Upper lobe of left lung (tissue), 6 donors: ENCODE measurements around the gene ASB15. TPM values are rescaled to one million over a fixed set of nuclear protein-coding genes. Genes with fewer than 3 reads are reported as not detected.

Experiments
- ATAC-seq, 2 donors: fragments of 200-7000 bp; cut with Tn5 transposase; one replicate each; pipeline ENCODE4 v1.9.1; 2022; ENCODE audit warnings: mild to moderate bottlenecking in 2 of 2, moderate library complexity in 2 of 2; ENCODE audit not compliant: low FRiP score in 2 of 2
- DNase-seq, 2 donors: peaks; one replicate each; pipeline ENCODE4 v3.0.0-alpha.2; 2019 to 2020
- H3K27ac ChIP-seq, 4 donors: fragments of 200-600 bp; sonication (generic); one replicate each; pipeline ENCODE4 v1.5.1; 2016 to 2019
- H3K27me3 ChIP-seq, 4 donors: fragments of 200-600 bp; sonication (generic); one replicate each; pipeline ENCODE4 v1.5.1; 2017 to 2019
- H3K36me3 ChIP-seq, 4 donors: fragments of 200-600 bp; sonication (generic); one replicate each; pipeline ENCODE4 v1.5.1; 2016 to 2019
- H3K4me1 ChIP-seq, 4 donors: fragments of 200-600 bp; sonication (generic); one replicate each; pipeline ENCODE4 v1.5.1; 2018 to 2019
- H3K4me3 ChIP-seq, 4 donors: fragments of 200-600 bp; sonication (generic); one replicate each; pipeline ENCODE4 v1.5.1; 2017 to 2019; ENCODE audit warnings: mild to moderate bottlenecking in 2 of 4, moderate library complexity in 1 of 4
- H3K9me3 ChIP-seq, 4 donors: fragments of 200-600 bp; sonication (generic); one replicate each; pipeline ENCODE4 v1.5.1; 2018 to 2019
- CTCF ChIP-seq, 6 experiments: fragments of 450-650 bp in 4 of 6; fragments of 200-600 bp in 2 of 6; sonication (generic) in 2 of 6; IDR thresholded peaks; one replicate each; pipeline ENCODE4 v1.5.1; 2016 to 2019; ENCODE audit warnings: antibody characterized with exemption in 6 of 6
- EP300 ChIP-seq, 4 donors: sonication (generic); formaldehyde crosslinking; IDR thresholded peaks; one replicate each; pipeline ENCODE4 v1.5.1; 2017; ENCODE audit warnings: antibody characterized with exemption in 4 of 4, control low read depth in 2 of 4
- POLR2A ChIP-seq, 4 donors: fragments of 450-650 bp; IDR thresholded peaks; one replicate each; pipeline ENCODE4 v1.5.1; 2016 to 2017; ENCODE audit warnings: antibody characterized with exemption in 4 of 4, mild to moderate bottlenecking in 2 of 4
- POLR2AphosphoS5 ChIP-seq, 2 donors: sonication (generic); formaldehyde crosslinking; IDR thresholded peaks; one replicate each; pipeline ENCODE4 v1.5.1; 2017; ENCODE audit warnings: antibody characterized with exemption in 2 of 2
- WGBS, 2 donors: methylation state at CpG; one replicate each; pipeline ENCODE4 v1.1.5; 2017 to 2018; 5-methylcytosine and 5-hydroxymethylcytosine counted together
- total RNA-seq, 6 donors: library from RNA; depleted of rRNA in 4 of 6; stranded (reverse); fragments of >200 nt in 4 of 6; gene quantifications; one replicate each; pipeline versions ENCODE4 v1.1.0 to v1.2.1, GENCODE V29; 2016 to 2021
- donor health status: DM: no; HTN: no; CAD: no; lungs with moderate emphysema.
- donor health status: DM: no; HTN: yes; CAD: no; lungs with severe emphysema.

Gene ASB15
- total RNA-seq, 6 donors from 2014 or later: not detected

- H3K4me3 ChIP-seq: no peak overlapping the region
- DNase-seq (no peak), ATAC-seq (no peak)
- H3K27me3 ChIP-seq: no peaks in the 10 kb centered on the region
- H3K9me3 ChIP-seq: no peaks in the 10 kb centered on the region
- H3K36me3 ChIP-seq: no peaks in the 10 kb centered on the region
- 72 to 81% methylated on average over 3 of the region's 3 CpGs for WGBS, 2 donors
- TF ChIP-seq EP300 (IDR thresholded peaks at IDR 0.05): no peak
- TF ChIP-seq CTCF (IDR thresholded peaks at IDR 0.05): no peak
- TF ChIP-seq POLR2A (IDR thresholded peaks at IDR 0.05): no peak
- no peak for TF ChIP-seq POLR2AphosphoS5 (IDR thresholded peaks at IDR 0.05)
- peaks cover 0 to 3% (median 0%) of the 10 kb centered on the region in 4 donors for H3K4me1 ChIP-seq
- H3K27ac ChIP-seq: no peak overlapping the region
Observed at GRCh38 chr7:123573341-123573740, 28.3 kb upstream of the ASB15 start.

- TF ChIP-seq CTCF (IDR thresholded peaks at IDR 0.05): no peak
- TF ChIP-seq EP300 (IDR thresholded peaks at IDR 0.05): no peak
- TF ChIP-seq POLR2A (IDR thresholded peaks at IDR 0.05): no peak
- TF ChIP-seq POLR2AphosphoS5 (IDR thresholded peaks at IDR 0.05): no peak
- Histone ChIP-seq H3K27ac (no peak overlapping the region), H3K9me3 (no peaks in the 10 kb centered on the region), H3K4me3 (no peak overlapping the region), H3K27me3 (no peaks in the 10 kb centered on the region), H3K36me3 (no peaks in the 10 kb centered on the region), H3K4me1 (peaks cover 0 to 3% (median 0%) of the 10 kb centered on the region in 4 donors)
- 84 to 89% methylated on average over 2 of the region's 2 CpGs for WGBS, 2 donors
- ATAC-seq: no peak
- DNase-seq: no peak
Observed at GRCh38 chr7:123573896-123574467, 27.6 kb upstream of the ASB15 start.

- Histone ChIP-seq H3K27me3 (no peaks in the 10 kb centered on the region), H3K4me1 (no peaks in the 10 kb centered on the region), H3K36me3 (no peaks in the 10 kb centered on the region), H3K4me3 (no peak overlapping the region), H3K27ac (no peak overlapping the region), H3K9me3 (no peaks in the 10 kb centered on the region)
- DNase-seq: no peak
- ATAC-seq: no peak
- TF ChIP-seq POLR2A (IDR thresholded peaks at IDR 0.05) (no peak), POLR2AphosphoS5 (IDR thresholded peaks at IDR 0.05) (no peak), CTCF (IDR thresholded peaks at IDR 0.05) (no peak), EP300 (IDR thresholded peaks at IDR 0.05) (no peak)
Observed at GRCh38 chr7:123579416-123579815, 22.2 kb upstream of the ASB15 start.

GRCh38 chr7:123580406-123581161 is 21.0 kb upstream of the ASB15 start:
- H3K4me3 ChIP-seq: no peak overlapping the region
- DNase-seq (no peak), ATAC-seq (peak in 1 of 2 donors; percentile 55)
- 34 to 37% methylated on average over 8 of the region's 8 CpGs for WGBS, 2 donors
- no peaks in the 10 kb centered on the region for H3K9me3 ChIP-seq
- H3K27me3 ChIP-seq: no peaks in the 10 kb centered on the region
- H3K36me3 ChIP-seq: no peaks in the 10 kb centered on the region
- H3K27ac ChIP-seq: no peak overlapping the region
- no peaks in the 10 kb centered on the region for H3K4me1 ChIP-seq
- TF ChIP-seq CTCF (IDR thresholded peaks at IDR 0.05) (peak in 4 of 6 experiments; percentile 28 to 38 (median 35)), EP300 (IDR thresholded peaks at IDR 0.05) (no peak), POLR2A (IDR thresholded peaks at IDR 0.05) (no peak), POLR2AphosphoS5 (IDR thresholded peaks at IDR 0.05) (no peak)

- H3K4me1 ChIP-seq: no peaks in the 10 kb centered on the region
- H3K27ac ChIP-seq: no peak overlapping the region
- H3K4me3 ChIP-seq: no peak overlapping the region
- no peak for ATAC-seq
- 26 to 28% methylated on average over 2 of the region's 2 CpGs for WGBS, 2 donors
- DNase-seq: no peak
- no peaks in the 10 kb centered on the region for H3K9me3 ChIP-seq
- no peaks in the 10 kb centered on the region for H3K36me3 ChIP-seq
- TF ChIP-seq POLR2AphosphoS5 (IDR thresholded peaks at IDR 0.05): no peak
- no peak for TF ChIP-seq EP300 (IDR thresholded peaks at IDR 0.05)
- TF ChIP-seq CTCF (IDR thresholded peaks at IDR 0.05): peak in 1 of 6 experiments; percentile 0
- no peaks in the 10 kb centered on the region for H3K27me3 ChIP-seq
Observed at GRCh38 chr7:123581162-123581459, 20.5 kb upstream of the ASB15 start.
